Liver (tissue), 9 donors: Measurements from ENCODE around the gene LRRFIP1. TPM values are rescaled to one million over a fixed set of nuclear protein-coding genes. Genes with fewer than 3 reads are reported as not detected.

Experiments
- DNase-seq: peaks from one replicate; pipeline ENCODE4 v3.0.0-alpha.2; 2017; ENCODE audit warnings: low spot score
- H3K27ac ChIP-seq, 2 donors: one replicate each; pipeline ENCODE4 v1.7.0; 2013; ENCODE audit warnings: inconsistent platforms in 2 of 2, low read length in 2 of 2, control low read depth in 1 of 2, low read depth in 1 of 2, mild to moderate bottlenecking in 1 of 2
- H3K27me3 ChIP-seq, 4 donors: one replicate each; pipeline versions ENCODE4 v1.6.1 to v1.7.0; 2013; ENCODE audit warnings: low read length in 3 of 4, inconsistent platforms in 1 of 4, mild to moderate bottlenecking in 1 of 4, moderate library complexity in 1 of 4; ENCODE audit not compliant: control insufficient read depth in 4 of 4, insufficient read depth in 4 of 4
- H3K36me3 ChIP-seq, 4 donors: one replicate each; pipeline versions ENCODE4 v1.6.1 to v1.7.0; 2013; ENCODE audit warnings: low read length in 3 of 4, mild to moderate bottlenecking in 3 of 4, low read depth in 1 of 4, moderate library complexity in 1 of 4; ENCODE audit not compliant: control insufficient read depth in 4 of 4, insufficient read depth in 3 of 4
- H3K4me1 ChIP-seq, 4 donors: one replicate each; pipeline versions ENCODE4 v1.6.1 to v1.7.0; 2013; ENCODE audit warnings: low read length in 3 of 4, mild to moderate bottlenecking in 3 of 4, moderate library complexity in 1 of 4; ENCODE audit not compliant: control insufficient read depth in 4 of 4, insufficient read depth in 4 of 4
- H3K4me3 ChIP-seq, 3 donors: one replicate each; pipeline versions ENCODE4 v1.6.1 to v1.7.0; 2013; ENCODE audit warnings: low read length in 3 of 3, control low read depth in 1 of 3, low read depth in 1 of 3, mild to moderate bottlenecking in 1 of 3
- H3K9ac ChIP-seq, 2 donors: one replicate each; pipeline ENCODE4 v1.7.0; 2013; ENCODE audit warnings: low read length in 2 of 2, mild to moderate bottlenecking in 2 of 2, moderate library complexity in 2 of 2, control low read depth in 1 of 2, low read depth in 1 of 2
- H3K9me3 ChIP-seq, 4 donors: one replicate each; pipeline versions ENCODE4 v1.6.1 to v1.7.0; 2013; ENCODE audit warnings: low read length in 3 of 4; ENCODE audit not compliant: control insufficient read depth in 4 of 4
- ATF3 ChIP-seq: IDR thresholded peaks from 2 replicates; pipeline ENCODE4 v1.6.1; 2016; ENCODE audit warnings: antibody characterized with exemption
- EGR1 ChIP-seq, 2 donors: IDR thresholded peaks; 2 replicates each; pipeline ENCODE4 v1.6.1; 2016 to 2018; ENCODE audit warnings: antibody characterized with exemption in 2 of 2, low read depth in 2 of 2
- FOXA1 ChIP-seq: IDR thresholded peaks from 2 replicates; pipeline ENCODE4 v1.6.1; 2016; ENCODE audit warnings: antibody characterized with exemption
- FOXA2 ChIP-seq: IDR thresholded peaks from 2 replicates; pipeline ENCODE4 v1.6.1; 2016; ENCODE audit warnings: antibody characterized with exemption
- GABPA ChIP-seq, 2 donors: IDR thresholded peaks in 1 of 2; conservative IDR thresholded peaks in 1 of 2; 2 replicates each; pipeline ENCODE4 v1.6.1; 2016; ENCODE audit warnings: antibody characterized with exemption in 2 of 2, mild to moderate bottlenecking in 1 of 2, moderate library complexity in 1 of 2
- HNF4G ChIP-seq: IDR thresholded peaks from 2 replicates; pipeline ENCODE4 v1.6.1; 2016; ENCODE audit warnings: antibody characterized with exemption
- JUND ChIP-seq, 2 donors: IDR thresholded peaks; 2 replicates each; pipeline ENCODE4 v1.6.1; 2016; ENCODE audit warnings: antibody characterized with exemption in 2 of 2
- NR2F2 ChIP-seq: IDR thresholded peaks from 2 replicates; pipeline ENCODE4 v1.6.1; 2016; ENCODE audit warnings: antibody characterized with exemption
- RAD21 ChIP-seq, 2 donors: IDR thresholded peaks; 2 replicates each; pipeline ENCODE4 v1.6.1; 2016; ENCODE audit warnings: antibody characterized with exemption in 2 of 2, mild to moderate bottlenecking in 2 of 2
- REST ChIP-seq: IDR thresholded peaks from 2 replicates; pipeline ENCODE4 v1.6.1; 2016; ENCODE audit warnings: antibody characterized with exemption, mild to moderate bottlenecking
- RXRA ChIP-seq, 2 donors: IDR thresholded peaks; 2 replicates each; pipeline ENCODE4 v1.6.1; 2017 to 2018; ENCODE audit warnings: antibody characterized with exemption in 2 of 2, mild to moderate bottlenecking in 1 of 2
- SP1 ChIP-seq: IDR thresholded peaks from 2 replicates; pipeline ENCODE4 v1.6.1; 2018; ENCODE audit warnings: antibody characterized with exemption, mild to moderate bottlenecking
- YY1 ChIP-seq: IDR thresholded peaks from 2 replicates; pipeline ENCODE4 v1.6.1; 2016; ENCODE audit warnings: antibody characterized with exemption, mild to moderate bottlenecking
- WGBS: extraction: QIAGEN DNeasy Blood & Tissue Kit; methylation state at CpG from one replicate; pipeline ENCODE4 v1.1.7; 2013; 5-methylcytosine and 5-hydroxymethylcytosine counted together
- polyA plus RNA-seq, 2 donors: library from polyadenylated mRNA; stranded (reverse) in 1 of 2; unstranded in 1 of 2; fragments of 200-250 nt in 1 of 2; fragments of >200 nt in 1 of 2; fragmentation: Nextera tagmentation in 1 of 2; extraction: Ambion mirVana in 1 of 2; gene quantifications; one replicate each; pipeline versions ENCODE4 v1.2.1 to v1.2.3, GENCODE V29; 2013 to 2015
- total RNA-seq, 2 donors: library from RNA; depleted of rRNA; stranded (reverse); fragments of >200 nt; gene quantifications; one replicate each; pipeline ENCODE4 v1.2.3, GENCODE V29; 2014
- TF ChIP-seq, protein P1 (sequence below): IDR thresholded peaks from 2 replicates; pipeline ENCODE4 v1.6.1; 2016; ENCODE audit warnings: antibody characterized with exemption
- donor health status: healthy.
- donor health status: healthy.
- donor health status: healthy.
- donor health status: healthy.
- donor health status: healthy.

Gene LRRFIP1
- total and polyA plus RNA-seq, 4 donors, result 13.3 to 56.1 (median 39.1) TPM

- TF ChIP-seq REST (no peak), HNF4G (no peak), ATF3 (no peak), FOXA1 (no peak), EGR1 (IDR thresholded peaks at IDR 0.05; ENCODE audit: low read depth in 2 of 2) (no peak), RXRA (IDR thresholded peaks at IDR 0.05) (no peak)
- DNase-seq, result no peak
- no peaks in the 10 kb centered on the region for H3K27me3 ChIP-seq
- no peaks in the 10 kb centered on the region for H3K36me3 ChIP-seq
- peak overlapping the region; percentile 30 to 64 (median 41) for H3K4me3 ChIP-seq
- H3K27ac ChIP-seq, result peak overlapping the region; percentile 89 to 96
- H3K4me1 ChIP-seq, result peaks cover 14 to 55% (median 38%) of the 10 kb centered on the region in 4 donors
- no peaks in the 10 kb centered on the region for H3K9me3 ChIP-seq
- peak overlapping the region in 1 of 2 donors; percentile 36 for H3K9ac ChIP-seq
- WGBS, result 52% methylated on average over 19 of the region's 19 CpGs
Measured at GRCh38 chr2:237591141-237591881, 36.1 kb upstream of the LRRFIP1 start.

DNA sequence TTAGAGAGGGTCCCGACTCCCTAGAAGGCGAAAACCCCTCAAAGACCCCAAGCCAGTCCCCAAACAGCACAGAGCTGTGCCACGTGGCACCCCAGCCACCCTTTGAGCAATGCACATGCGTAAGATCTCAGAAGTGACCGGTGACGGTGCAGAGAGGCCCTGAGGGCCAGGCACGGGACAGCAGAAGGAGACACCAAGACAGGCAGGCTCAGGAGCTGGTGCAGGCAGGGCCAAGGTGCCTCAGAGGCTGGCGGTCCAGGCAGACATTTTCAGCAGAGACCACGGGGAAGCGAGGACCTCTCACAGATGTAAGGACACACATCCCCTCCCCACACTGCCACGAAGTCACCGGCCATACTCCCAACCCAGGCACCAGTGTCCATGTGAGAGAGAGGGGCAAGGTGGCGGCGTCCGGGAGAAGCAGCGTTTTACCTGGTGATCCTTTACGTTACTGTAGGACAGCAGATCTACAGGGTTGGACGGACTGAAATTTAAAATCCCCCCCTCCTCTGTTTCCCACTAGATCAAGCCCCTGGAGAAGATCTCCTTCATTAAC, 34.9 kb upstream of the LRRFIP1 start:
- peaks cover 14 to 44% (median 29%) of the 10 kb centered on the region in 4 donors for H3K4me1 ChIP-seq
- WGBS, result 95% methylated on average over 18 of the region's 18 CpGs
- DNase-seq, result no peak

More for the DNA sequence above, 34.9 kb upstream of the LRRFIP1 start:
- Histone ChIP-seq H3K9me3 (no peaks in the 10 kb centered on the region), H3K4me3 (no peak overlapping the region), H3K27me3 (no peaks in the 10 kb centered on the region), H3K9ac (no peak overlapping the region), H3K27ac (no peak overlapping the region), H3K36me3 (no peaks in the 10 kb centered on the region)
- TF ChIP-seq GABPA (IDR thresholded peaks at IDR 0.05 in 1 of 2, conservative IDR thresholded peaks at IDR 0.05 in 1 of 2) (no peak), EGR1 (IDR thresholded peaks at IDR 0.05; ENCODE audit: low read depth in 2 of 2) (no peak), FOXA2 (no peak), NR2F2 (no peak), JUND (IDR thresholded peaks at IDR 0.05) (no peak), HNF4G (no peak), RAD21 (IDR thresholded peaks at IDR 0.05) (no peak), SP1 (no peak), REST (no peak), YY1 (no peak), ATF3 (no peak)
- TF ChIP-seq, protein P1, sequence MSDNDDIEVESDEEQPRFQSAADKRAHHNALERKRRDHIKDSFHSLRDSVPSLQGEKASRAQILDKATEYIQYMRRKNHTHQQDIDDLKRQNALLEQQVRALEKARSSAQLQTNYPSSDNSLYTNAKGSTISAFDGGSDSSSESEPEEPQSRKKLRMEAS, result no peak
